A673 (cell line): ENCODE measurements around the gene PRTN3. TPM values are rescaled to one million over a fixed set of nuclear protein-coding genes. Genes with fewer than 3 reads are reported as not detected.
"Not testable (repeated sequence)": the region's sequence is repeated elsewhere in the genome, so short reads cannot be mapped to it uniquely, and the experiment has no call there.

Source experiments
- BruUV-seq: library from RNA; stranded (reverse); fragments of 400-500 nt; replicated peaks from 2 replicates; lab custom pipeline; 2021; lab: Mats Ljungman, UMichigan
- CTCF ChIA-PET: fragments of 300-600 bp; sonication (Branson Sonifier 250); formaldehyde crosslinking; loops from one replicate; lab custom pipeline; 2022; ENCODE audit warnings: antibody characterized with exemption; lab: Charles Lee
- POLR2A ChIA-PET: fragments of 300-600 bp; sonication (Branson Sonifier 250); formaldehyde crosslinking; loops from one replicate; lab custom pipeline; 2022; ENCODE audit warnings: antibody characterized with exemption; ENCODE audit not compliant: low non-redundant PET; lab: Charles Lee
- DNase-seq: peaks from one replicate; pipeline ENCODE4 v3.0.0-alpha.2; 2015; ENCODE audit warnings: low spot score
- H3K27ac ChIP-seq: fragments of 200-600 bp; sonication (generic); 2 replicates; pipeline ENCODE4 v1.5.1; 2016; ENCODE audit warnings: mixed run types, low read depth, mild to moderate bottlenecking, mixed read lengths, antibody characterized with exemption, low read length; ENCODE audit not compliant: poor library complexity, severe bottlenecking
- H3K27me3 ChIP-seq: fragments of 200-600 bp; sonication (generic); replicated peaks from 2 replicates; pipeline ENCODE4 v1.6.1; 2017; ENCODE audit warnings: mixed run types, low read depth, mild to moderate bottlenecking, mixed read lengths, antibody characterized with exemption, low read length; ENCODE audit not compliant: insufficient read depth, poor library complexity
- H3K36me3 ChIP-seq: fragments of 200-600 bp; sonication (generic); 2 replicates; pipeline ENCODE4 v1.6.1; 2016; ENCODE audit warnings: mixed run types, mild to moderate bottlenecking, mixed read lengths, antibody characterized with exemption, low read length; ENCODE audit not compliant: insufficient read depth, poor library complexity, severe bottlenecking
- H3K4me1 ChIP-seq: fragments of 200-600 bp; sonication (generic); 2 replicates; pipeline ENCODE4 v1.6.1; 2017; ENCODE audit warnings: mixed run types, mild to moderate bottlenecking, mixed read lengths, antibody characterized with exemption, low read length; ENCODE audit not compliant: insufficient read depth, poor library complexity, severe bottlenecking
- H3K4me3 ChIP-seq: fragments of 200-600 bp; sonication (generic); 2 replicates; pipeline ENCODE4 v1.5.1; 2016; ENCODE audit warnings: low read depth, mixed run types, mild to moderate bottlenecking, mixed read lengths, low read length; ENCODE audit not compliant: poor library complexity, severe bottlenecking
- H3K9me3 ChIP-seq: fragments of 200-600 bp; sonication (generic); 2 replicates; pipeline ENCODE4 v1.6.1; 2016; ENCODE audit warnings: mixed run types, low read depth, mild to moderate bottlenecking, mixed read lengths, antibody characterized with exemption, low read length; ENCODE audit not compliant: poor library complexity, severe bottlenecking
- EZH2 ChIP-seq: fragments of 200-600 bp; sonication (generic); IDR thresholded peaks from 2 replicates; pipeline ENCODE4 v1.6.1; 2017; ENCODE audit warnings: borderline replicate concordance, low read depth, mild to moderate bottlenecking, mixed read lengths, antibody characterized with exemption, low read length; ENCODE audit not compliant: poor library complexity, severe bottlenecking
- intact Hi-C: fragments of 100-400 bp; cut with micrococcal nuclease; formaldehyde crosslinking; loops from one replicate; pipeline ENCODE4 v1.10.0; 2022; ENCODE audit not compliant: unreplicated experiment
- total RNA-seq: library from RNA; stranded (reverse); gene quantifications from 2 replicates; pipeline ENCODE4 v1.2.3, GENCODE V29; 2021
- TF ChIP-seq, protein P1 (sequence below): fragments of 300-800, 200-600 bp; sonication (generic); conservative IDR thresholded peaks from 2 replicates; pipeline ENCODE4 v1.5.1; 2017; ENCODE audit warnings: low read depth, mild to moderate bottlenecking, antibody characterized with exemption, low read length, moderate library complexity, mixed read lengths

Gene PRTN3
- total RNA-seq, 1 experiment from 2014 or later = not detected

DNA sequence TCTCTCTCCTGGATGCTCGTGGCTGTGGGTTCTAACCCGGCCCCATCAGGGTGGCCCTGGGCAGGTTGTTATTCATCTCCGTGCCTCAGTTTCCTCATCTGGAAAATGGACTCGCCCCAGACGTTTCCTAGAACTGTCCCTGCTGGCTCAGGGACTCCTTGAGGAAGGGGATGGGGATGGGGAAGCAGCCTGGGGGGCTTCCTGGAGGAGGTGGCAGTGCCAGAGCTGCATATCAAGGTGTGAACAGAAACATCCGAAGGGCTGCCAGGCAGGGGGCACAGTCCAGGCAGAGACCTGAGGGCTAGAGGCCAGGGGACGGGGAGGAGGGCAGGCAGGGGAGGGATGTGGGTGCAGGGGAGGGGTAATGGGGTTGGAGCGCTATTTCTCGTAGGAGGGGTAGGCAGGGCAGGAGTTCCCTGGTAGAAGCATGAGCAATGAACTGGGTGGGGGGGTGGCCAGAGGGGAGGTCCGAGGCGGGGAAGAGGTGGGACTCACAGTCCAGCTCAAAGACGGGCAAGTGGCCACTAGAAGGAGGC is 7.7 kb downstream of the PRTN3 start:
- DNase-seq = no peak
- intact Hi-C loops = no loop called here
- CTCF ChIA-PET = no interaction called here

DNA sequence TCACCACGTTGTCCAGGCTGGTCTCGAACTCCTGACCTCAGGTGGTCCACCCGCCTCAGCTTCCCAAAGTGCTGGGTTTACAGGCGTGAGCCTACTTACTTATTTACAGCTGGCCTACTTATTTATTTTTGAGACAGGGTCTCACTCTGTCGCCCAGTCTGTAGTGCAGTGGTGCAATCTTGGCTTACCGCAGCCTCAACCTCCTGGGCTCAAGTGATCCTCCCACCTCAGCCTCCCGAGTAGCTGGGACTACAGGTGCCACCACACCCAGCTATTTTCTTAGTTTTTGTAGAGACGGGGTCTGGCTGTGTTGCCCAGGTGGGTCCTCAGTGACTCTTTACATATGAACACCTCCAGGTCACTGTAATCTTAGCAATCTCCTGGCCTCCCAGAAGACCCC is 8.4 kb downstream of the PRTN3 start:
- H3K4me1 ChIP-seq, H3K9me3 ChIP-seq, CTCF ChIA-PET, BruUV-seq, H3K27ac ChIP-seq, DNase-seq, H3K27me3 ChIP-seq, intact Hi-C loops, H3K4me3 ChIP-seq, H3K36me3 ChIP-seq: not testable (repeated sequence)
- POLR2A ChIA-PET = interaction anchor here (0.6 kb wide), 1 partner anchor 48 kb away, joined by 3 read pairs; no protein-coding TSS in a partner anchor

More for the DNA sequence above, 7.7 kb downstream of the PRTN3 start:
- H3K36me3 ChIP-seq = no peaks in the 10 kb centered on the region
- TF ChIP-seq EZH2 = no peak
- TF ChIP-seq, protein P1, sequence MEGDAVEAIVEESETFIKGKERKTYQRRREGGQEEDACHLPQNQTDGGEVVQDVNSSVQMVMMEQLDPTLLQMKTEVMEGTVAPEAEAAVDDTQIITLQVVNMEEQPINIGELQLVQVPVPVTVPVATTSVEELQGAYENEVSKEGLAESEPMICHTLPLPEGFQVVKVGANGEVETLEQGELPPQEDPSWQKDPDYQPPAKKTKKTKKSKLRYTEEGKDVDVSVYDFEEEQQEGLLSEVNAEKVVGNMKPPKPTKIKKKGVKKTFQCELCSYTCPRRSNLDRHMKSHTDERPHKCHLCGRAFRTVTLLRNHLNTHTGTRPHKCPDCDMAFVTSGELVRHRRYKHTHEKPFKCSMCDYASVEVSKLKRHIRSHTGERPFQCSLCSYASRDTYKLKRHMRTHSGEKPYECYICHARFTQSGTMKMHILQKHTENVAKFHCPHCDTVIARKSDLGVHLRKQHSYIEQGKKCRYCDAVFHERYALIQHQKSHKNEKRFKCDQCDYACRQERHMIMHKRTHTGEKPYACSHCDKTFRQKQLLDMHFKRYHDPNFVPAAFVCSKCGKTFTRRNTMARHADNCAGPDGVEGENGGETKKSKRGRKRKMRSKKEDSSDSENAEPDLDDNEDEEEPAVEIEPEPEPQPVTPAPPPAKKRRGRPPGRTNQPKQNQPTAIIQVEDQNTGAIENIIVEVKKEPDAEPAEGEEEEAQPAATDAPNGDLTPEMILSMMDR = no peak
- H3K27ac ChIP-seq = no peak overlapping the region
- no peak overlapping the region for H3K4me3 ChIP-seq
- no peaks in the 10 kb centered on the region for H3K9me3 ChIP-seq
- peaks cover 5% of the 10 kb centered on the region for H3K4me1 ChIP-seq
- POLR2A ChIA-PET = no interaction called here
- H3K27me3 ChIP-seq = peaks cover 5% of the 10 kb centered on the region
- no TSS peak for BruUV-seq

DNA sequence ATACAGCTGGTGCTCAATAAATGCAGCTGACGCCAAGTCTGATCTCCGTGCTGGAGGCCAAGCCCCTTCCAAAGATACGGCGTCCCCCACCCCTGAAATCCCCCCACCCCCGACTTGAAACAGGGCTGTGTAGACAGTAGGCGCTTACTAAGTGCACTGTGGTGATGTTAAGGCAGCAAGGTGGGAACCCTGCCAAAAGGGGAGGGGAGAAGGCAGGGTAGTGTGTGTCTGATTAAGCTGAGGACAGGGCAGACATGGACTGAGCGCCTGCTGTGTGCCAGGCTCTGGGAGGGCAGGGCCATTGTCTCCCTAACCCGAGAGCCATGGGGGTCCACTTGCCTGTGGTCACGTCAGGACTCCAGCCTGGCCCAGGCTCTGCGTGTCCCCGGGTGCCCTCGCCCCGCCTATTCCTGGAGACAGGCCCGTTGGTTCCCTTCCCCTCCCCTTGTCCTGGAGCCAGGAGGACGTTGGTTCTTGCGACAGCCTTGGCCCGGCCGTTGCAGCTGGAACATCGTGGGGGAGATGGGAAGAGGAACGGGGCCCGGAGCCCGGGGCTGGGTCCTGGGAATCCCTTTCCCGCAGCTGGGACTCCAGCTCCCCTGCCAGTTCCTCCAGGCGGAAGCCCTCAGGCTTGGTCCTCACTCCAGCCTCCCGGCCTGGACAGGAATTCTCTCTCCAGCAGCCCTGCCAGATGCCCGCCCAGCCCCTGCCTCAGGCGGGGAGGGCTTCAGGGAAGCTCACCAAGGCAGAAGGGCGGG is 9.6 kb downstream of the PRTN3 start:
- Histone ChIP-seq H3K4me1 (no peaks in the 10 kb centered on the region), H3K27ac (no peak overlapping the region), H3K9me3 (no peaks in the 10 kb centered on the region), H3K36me3 (no peaks in the 10 kb centered on the region), H3K27me3 (no peaks in the 10 kb centered on the region), H3K4me3 (no peak overlapping the region)
- POLR2A ChIA-PET = no interaction called here
- intact Hi-C loops = no loop called here
- no TSS peak for BruUV-seq
- peak; percentile 68 for DNase-seq
- CTCF ChIA-PET = no interaction called here
- TF ChIP-seq EZH2 = no peak
- TF ChIP-seq, protein P1 = no peak

DNA sequence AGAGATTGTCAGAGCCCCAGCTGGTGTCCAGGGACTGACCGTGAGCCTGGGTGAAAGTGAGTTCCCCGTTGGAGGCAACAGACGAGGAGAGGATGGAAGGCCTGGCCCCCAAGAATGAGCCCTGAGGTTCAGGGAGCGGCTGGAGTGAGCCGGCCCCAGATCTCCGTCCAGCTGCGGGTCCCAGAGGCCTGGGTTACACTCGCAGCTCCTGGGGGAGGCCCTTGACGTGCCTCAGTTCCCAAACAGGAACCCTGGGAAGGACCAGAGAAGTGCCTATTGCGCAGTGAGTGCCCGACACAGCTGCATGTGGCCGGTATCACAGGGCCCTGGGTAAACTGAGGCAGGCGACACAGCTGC is 10.2 kb downstream of the PRTN3 start:
- no TSS peak for BruUV-seq
- no peaks in the 10 kb centered on the region for H3K27me3 ChIP-seq
- no peaks in the 10 kb centered on the region for H3K36me3 ChIP-seq
- no peak overlapping the region for H3K27ac ChIP-seq
- intact Hi-C loops = no loop called here
- ChIA-PET POLR2A (no interaction called here), CTCF (no interaction called here)
- H3K4me3 ChIP-seq = no peak overlapping the region
- DNase-seq = no peak
- no peak for TF ChIP-seq EZH2
- TF ChIP-seq, protein P1 = no peak
- H3K9me3 ChIP-seq = no peaks in the 10 kb centered on the region
- no peaks in the 10 kb centered on the region for H3K4me1 ChIP-seq
